ENCODE data around the gene CAPS2.

GRCh38 chr12:75317784-75318183 lies 12.3 kb downstream of the CAPS2 start:
- TF ChIP-seq IRF1 (CRISPR knock-in tag; IDR thresholded peaks at IDR 0.05): no peak
- TF ChIP-seq IRF2 (CRISPR knock-in tag; IDR thresholded peaks at IDR 0.05; ENCODE audit: borderline replicate concordance, low read depth): no peak
- no peak for TF ChIP-seq CTCF (IDR thresholded peaks at IDR 0.05)
- TF ChIP-seq SP1 (CRISPR knock-in tag; conservative IDR thresholded peaks at IDR 0.05): no peak
- TF ChIP-seq HMGXB4 (CRISPR knock-in tag; IDR thresholded peaks at IDR 0.05): no peak
- TF ChIP-seq TEAD1 (CRISPR knock-in tag; IDR thresholded peaks at IDR 0.05): no peak

Measured in WTC11 (cell line).